CD4-positive, alpha-beta T cell treated with Interleukin-1 beta for 1 hour (primary cell): ENCODE results near the gene CSHL1.
"Not testable (repeated sequence)": the region's sequence is repeated elsewhere in the genome, so short reads cannot be mapped to it uniquely, and the experiment has no call there.

Experiments
- DNase-seq, 2 donors: peaks; one replicate each; pipeline ENCODE4 v3.0.0-alpha.2; 2020 to 2022

The CSHL1 gene

DNA sequence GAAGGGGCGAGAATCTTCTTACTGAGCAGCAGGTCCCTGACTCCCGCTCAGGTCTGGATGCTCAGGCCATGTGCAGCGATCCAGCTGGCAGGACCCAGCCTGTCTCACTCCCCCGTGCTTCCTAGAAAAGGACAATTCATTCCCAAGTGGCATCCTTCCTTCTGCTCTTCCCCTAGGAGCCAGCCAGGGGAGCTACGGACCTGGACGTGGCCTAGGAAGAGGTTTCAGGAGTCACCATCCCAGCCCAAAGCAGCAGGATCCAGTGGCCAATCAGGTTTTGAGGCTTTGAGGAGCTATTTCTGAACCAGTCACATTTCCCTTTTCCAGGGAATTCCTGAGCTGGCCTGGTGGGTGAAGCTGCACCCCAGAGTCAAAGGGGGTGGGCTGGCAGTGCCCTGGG is 28.8 kb upstream of the CSHL1 start:
- no peak for DNase-seq

- DNase-seq = no peak
Measured at GRCh38 chr17:63939401-63939800, 28.3 kb upstream of the CSHL1 start.

- DNase-seq = no peak
Measured at GRCh38 chr17:63937920-63938319, 26.9 kb upstream of the CSHL1 start.

- no peak for DNase-seq
Measured at GRCh38 chr17:63937319-63937718, 26.3 kb upstream of the CSHL1 start.

DNA sequence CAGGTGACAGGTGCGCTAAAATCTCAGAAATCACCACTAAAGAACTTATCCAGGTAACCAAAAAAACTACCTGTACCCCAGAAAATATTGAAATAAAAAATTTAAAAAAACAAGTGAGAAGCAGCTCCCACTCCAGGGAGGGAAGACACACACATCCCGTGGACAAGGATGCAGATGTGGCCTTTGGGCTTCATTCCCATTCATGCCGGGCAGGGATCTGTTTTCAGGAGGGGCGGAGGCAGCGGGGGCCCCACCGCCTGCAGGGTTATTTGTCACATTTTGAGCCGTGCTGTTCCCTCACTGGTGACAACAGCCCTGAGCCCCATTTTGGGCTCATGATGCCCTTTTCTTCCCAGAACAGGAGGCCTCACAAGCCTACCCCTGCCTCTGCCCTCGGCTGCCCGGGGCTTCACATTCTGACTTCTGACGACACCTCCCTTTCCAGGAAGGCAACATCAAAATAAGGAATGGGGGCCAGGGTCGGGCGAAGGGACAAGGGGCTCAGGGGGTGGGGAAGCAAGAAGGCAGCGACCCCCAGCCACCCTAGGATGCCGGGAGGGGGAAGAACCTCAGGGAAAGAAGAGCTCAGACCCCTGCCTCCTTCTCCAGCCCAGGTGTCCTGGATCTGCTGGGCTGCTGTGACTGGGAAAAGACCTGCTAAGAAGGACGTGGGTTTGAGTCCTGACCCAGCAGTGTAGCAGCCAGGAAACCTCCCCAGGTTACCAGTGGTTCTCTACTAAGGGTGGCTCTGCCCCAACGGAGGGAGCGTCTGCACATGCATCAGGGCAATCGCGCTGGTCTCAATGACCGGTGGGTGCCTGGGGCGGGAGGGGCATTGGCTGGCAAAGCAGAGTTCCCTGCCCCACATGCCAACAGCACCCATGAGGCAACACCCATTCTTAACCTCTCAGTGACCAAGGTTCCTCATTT is 23.4 kb upstream of the CSHL1 start:
- DNase-seq = no peak

- no peak for DNase-seq
Measured at GRCh38 chr17:63933598-63933997, 22.5 kb upstream of the CSHL1 start.

- DNase-seq = no peak
Measured at GRCh38 chr17:63932721-63933120, 21.7 kb upstream of the CSHL1 start.

DNA sequence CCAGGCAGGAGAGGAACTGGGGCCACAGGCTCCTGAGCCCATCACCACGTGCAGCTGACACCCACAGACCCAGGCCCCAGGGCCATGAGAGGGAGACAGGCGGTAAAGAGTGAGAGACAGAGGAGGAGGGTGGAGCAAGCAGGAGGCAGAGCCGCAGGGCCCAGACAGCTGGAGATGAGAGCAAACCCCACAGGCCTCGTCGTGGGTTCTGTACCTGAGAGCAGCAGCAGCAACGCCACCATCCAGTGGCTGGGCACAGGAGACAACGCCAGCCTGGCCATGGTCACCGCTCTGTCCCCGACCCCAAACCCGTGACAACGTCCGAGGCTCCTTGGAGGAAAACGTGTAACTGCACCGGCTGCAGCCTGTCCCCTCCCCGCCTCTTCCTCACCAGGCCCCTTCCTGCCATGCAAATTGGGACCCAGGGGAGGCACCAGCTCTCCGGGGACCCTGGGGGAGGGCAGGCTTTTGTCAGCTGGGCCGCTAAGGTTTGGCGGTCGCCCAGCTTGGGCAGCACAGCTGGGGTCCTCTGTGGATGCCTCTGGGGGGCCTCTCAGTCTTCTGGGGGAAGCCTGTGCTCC is 21.0 kb upstream of the CSHL1 start, which contains the start of gene CD79B:
Gene CD79B (minus strand): TSS at position 351 of the 581 bp plus-strand sequence. CDS start 70 bp downstream, at position 281.
- peak; percentile 30 to 66 for DNase-seq

DNA sequence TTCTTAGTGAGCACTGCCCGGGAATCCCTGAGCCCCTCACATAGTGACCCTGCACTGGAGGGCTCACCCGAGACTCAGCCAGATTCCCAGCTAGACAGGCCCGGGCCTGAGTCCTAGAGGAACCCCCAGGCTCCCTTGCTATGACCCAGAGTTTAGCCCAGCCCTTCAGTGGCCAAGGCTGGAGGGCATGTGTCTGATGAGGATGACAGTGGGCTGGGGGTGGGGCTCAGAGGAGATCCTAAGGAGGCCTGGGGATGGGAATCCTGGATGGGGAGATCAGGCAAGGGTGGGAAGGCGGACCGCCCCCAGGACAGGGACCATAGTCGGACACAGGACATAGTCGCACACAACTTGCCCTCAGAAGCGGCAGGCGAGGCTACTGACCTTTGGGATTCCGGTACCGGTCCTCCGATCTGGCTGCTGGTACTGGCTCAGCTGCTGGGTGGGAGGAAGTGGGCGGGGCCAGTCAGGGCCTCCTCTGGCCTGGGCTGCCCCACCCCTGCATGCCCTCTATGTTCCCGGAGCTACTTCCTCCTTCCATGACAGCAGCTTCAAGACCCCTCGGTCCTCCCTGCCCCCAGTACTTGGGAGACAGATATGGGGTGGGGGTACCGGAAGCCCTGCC is 20.0 kb upstream of the CSHL1 start:
- peak; percentile 68 to 75 for DNase-seq

DNA sequence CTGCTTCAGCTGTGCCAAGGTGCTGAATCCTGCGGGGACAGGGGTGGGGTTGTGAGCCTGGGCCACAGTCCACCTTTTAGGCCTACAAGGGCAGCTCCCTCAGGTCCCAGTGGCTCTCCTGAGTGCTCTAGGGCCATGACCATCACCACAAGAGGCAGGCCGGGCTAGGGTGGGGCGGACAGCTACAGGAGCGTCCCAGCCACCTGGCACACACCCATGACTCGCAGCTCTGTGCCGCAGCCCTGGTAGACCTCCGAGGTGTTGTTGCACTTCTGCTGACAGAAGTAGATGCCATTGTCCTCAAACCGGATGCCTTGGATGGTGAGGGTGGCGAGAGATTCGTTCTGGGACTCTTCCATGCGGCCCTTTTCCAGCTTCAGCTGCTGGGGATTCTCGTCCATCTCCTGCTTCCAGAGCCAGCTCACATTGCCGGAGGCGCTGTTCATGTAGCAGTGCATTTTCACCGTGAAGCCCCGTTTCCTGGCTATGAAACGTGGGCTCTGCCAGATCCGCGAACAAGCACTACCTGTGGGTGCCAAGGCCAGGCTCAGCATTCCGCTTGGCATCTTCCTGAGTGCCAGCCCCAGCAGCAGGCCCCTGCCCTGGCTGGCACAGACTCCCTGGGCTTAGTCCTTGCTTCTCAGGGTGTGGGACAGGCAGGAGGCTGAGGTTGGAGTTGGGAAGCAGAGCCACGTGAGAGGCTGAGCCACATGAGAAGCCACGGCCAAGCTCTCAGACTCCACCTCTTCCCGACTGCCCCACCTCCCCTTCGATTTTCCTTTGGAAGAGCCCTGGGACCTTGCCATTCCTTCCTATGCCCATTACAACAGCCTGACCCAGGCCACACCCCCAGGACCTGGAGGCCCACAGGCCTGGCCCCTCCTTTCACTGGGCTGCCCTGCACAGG is 19.1 kb upstream of the CSHL1 start:
- no peak for DNase-seq

DNA sequence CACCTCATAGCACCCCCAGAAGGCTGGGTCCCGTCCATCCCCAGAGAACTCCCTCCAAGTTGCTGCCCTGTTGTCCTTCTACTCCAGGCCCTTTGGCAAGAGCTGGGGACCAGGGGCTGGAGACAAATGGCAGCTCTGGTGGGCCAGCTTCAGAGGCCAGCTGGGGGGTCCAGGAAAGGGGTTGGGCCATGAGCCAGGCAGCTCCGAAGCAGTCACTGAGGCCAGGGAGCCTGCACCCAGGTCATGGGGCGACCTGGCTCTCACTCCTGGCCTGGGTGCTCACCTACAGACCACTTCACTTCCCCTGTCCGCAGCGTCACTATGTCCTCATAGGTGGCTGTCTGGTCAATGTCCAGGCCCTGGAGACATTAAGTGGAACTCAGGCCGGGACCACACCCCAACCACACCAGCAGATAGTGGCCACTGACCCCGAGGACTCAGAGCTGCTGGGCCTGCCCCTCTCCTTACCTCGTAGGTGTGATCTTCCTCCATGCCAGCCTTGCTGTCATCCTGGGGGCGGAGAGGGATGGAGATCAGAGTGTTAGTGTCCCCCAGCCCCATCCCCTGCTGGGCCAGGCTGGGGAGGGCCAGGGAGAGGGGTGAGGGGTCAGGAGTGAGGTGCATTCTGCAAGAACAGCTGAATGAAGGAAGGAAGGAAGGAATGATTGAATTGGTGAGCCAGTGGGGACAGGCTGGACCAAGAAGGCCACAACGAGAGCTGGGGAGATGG is 18.1 kb upstream of the CSHL1 start:
- DNase-seq = no peak

DNA sequence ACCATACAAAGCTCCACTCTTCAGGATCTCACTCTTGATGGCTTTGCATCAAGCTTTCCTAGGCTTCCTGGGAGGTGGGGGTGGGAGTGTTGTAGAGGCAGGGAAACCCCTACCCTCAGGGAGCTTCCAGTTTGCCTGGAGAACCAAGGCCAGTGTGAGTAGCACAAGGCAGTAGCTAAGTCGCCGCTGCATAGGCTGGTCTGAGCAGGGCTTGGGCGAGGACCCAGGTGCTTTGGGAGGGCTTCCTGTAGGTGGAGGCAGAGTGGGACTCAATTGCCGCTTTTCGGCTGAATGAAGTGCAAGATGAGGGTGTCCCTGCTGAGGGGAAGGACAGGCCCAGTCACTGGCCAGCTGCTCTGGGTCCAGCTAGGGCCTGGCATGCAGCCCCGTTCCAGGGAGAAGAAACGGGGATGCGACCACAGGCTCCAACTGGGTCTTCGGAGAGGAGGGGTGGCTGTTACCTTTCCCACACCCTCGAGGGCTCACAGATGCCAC is 17.2 kb upstream of the CSHL1 start:
- DNase-seq = no peak

- peak in 1 of 2 donors; percentile 15 for DNase-seq
Measured at GRCh38 chr17:63927464-63928171, 16.6 kb upstream of the CSHL1 start.

- no peak for DNase-seq
Measured at GRCh38 chr17:63926164-63926563, 15.1 kb upstream of the CSHL1 start.

DNA sequence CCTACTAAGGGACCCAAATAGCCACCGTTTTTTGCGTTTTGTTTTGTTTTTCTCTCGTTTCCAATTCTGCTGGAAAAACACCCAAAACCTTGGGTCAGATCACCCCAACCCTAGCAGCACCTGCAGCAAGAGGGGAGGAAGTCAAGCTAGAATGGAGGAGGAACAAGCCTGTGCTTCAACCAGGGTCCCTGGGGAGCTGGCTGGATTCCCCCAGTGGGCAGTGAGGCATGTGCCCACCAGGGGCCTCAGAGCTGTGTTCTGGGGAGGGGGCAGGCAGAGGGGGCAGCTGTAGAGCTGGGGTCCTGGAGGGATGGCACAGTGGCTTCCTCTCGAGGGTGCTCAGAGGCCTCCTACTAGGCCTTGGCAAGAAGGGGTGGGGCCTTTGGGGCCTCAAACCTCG is 14.6 kb upstream of the CSHL1 start:
- DNase-seq = peak in 1 of 2 donors; percentile 67

DNA sequence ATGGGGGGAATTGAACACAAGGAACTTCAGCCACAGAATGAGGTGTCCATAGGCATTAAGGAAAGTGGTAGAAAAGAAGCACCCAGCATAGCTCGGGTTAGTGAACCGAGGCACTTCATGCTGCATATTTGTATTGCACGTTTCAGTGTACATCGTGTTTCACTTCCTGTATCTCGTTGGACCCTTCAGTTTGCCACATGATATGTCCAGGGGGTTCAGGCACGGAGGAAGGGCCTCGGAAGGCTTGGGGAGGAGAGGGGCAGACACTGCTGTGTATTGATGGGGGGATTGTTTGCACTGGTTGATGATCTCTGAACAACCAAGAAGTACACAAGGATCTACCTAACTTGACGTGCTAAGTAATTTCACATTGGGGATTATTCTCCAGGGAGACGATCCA is 11.3 kb upstream of the CSHL1 start:
- peak in 1 of 2 donors; percentile 24 for DNase-seq

DNA sequence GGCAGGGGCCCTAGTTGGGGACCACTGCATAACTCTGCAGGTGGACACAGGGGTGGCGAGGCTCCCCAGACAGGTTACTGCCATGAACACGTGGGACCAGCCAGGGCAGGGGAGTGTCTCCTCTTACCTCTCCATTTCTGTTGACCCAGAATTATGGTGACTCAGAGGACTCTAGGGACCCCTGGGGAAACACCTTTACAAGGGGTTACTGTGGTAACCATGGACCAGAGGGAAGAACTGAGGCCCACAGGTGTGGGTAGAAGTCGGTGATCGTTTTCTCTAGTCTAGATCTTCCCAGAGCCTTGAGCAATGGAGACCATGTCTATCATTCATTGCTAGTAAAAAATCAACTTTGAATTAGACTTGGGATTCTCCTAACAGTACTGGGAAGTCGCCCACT is 9.7 kb upstream of the CSHL1 start:
- DNase-seq = peak in 1 of 2 donors; percentile 40

DNA sequence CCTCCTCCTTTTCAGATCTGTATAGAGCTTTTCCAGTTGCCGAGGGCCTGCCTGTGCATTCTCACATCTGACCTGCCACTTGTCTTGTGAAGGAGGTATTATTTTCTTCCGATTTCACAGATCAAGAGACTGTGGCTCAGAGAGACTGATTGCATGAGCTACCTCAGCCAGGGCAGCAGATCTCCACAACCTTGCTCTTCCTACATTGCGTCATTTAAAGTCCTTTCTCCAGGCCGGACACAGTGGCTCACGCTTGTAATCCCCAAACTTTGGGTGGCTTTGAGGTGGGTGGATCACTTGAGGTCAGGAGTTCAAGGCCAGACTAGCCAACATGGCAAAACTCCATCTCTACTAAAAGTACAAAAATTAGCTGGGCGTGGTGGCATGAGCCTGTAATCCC is 9.0 kb upstream of the CSHL1 start:
- DNase-seq = not testable (repeated sequence)

- peak; percentile 82 for DNase-seq
Measured at GRCh38 chr17:63919311-63919723, 8.3 kb upstream of the CSHL1 start.

DNA sequence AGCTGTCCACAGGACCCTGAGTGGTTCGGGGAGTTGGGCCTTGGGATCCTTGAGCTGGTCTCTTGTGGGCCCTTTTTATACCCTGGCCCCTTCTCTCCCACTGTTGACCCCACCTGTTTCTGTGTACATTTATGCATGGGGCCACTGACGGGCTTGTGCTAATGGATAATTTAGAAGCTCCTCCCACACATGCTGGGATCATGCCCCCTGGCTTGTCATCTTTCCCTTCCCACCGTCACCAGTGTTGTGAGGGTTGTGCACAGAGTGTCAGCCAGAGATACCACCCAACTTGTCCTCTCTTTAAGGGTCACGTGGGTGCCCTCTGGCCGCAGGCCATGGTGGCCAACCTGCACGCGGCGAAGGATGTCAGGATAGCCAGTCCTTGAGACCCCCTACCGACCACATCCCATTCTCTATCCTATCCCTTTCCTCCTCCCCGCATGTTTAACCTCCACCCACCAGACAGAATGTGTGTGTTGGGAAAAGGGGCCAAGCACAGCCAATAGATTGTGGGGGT is 7.8 kb upstream of the CSHL1 start, which contains the start of gene GH1:
Gene GH1 (minus strand): TSS at position 51 of the 517 bp plus-strand sequence. CDS start 63 bp downstream, outside the sequence.
- not testable (repeated sequence) for DNase-seq

DNA sequence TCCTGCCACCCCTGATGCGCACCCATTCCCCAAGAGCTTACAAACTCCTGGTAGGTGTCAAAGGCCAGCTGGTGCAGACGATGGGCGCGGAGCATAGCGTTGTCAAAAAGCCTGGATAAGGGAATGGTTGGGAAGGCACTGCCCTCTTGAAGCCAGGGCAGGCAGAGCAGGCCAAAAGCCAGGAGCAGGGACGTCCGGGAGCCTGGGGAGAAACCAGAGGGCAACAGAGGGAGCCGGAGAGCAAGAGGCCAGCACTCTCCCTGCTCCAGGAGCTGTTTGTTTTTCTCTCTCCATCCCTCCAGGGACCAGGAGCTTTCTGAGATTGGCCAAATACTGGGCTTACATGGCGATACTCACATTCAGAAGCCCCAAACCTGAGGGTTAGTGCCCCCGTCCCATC is 7.2 kb upstream of the CSHL1 start:
- no peak for DNase-seq
